Omental fat pad (tissue), 4 donors: Measurements from ENCODE around the gene CTBP2. TPM values are rescaled to one million over a fixed set of nuclear protein-coding genes. Genes with fewer than 3 reads are reported as not detected.
A peak's percentile ranks its signal among the peaks of the same experiment; 100 is the strongest.

Source experiments
- ATAC-seq: fragments of 150-250 bp; one replicate; pipeline ENCODE4 v1.9.1; 2016; ENCODE audit warnings: mild to moderate bottlenecking, moderate library complexity; ENCODE audit not compliant: low FRiP score
- DNase-seq: peaks from one replicate; pipeline ENCODE4 v3.0.0-alpha.2; 2019; ENCODE audit warnings: low spot score
- total RNA-seq, 4 donors: library from RNA; depleted of rRNA; stranded (reverse); fragments of >200 nt; gene quantifications; one replicate each; pipeline ENCODE4 v1.1.0, GENCODE V29; 2016
- TF ChIP-seq, protein P1 (sequence below), 3 donors: fragments of 450-650 bp; IDR thresholded peaks; one replicate each; pipeline ENCODE4 v1.5.1; 2016 to 2017; ENCODE audit warnings: antibody characterized with exemption in 3 of 3, mild to moderate bottlenecking in 3 of 3, moderate library complexity in 2 of 3

Gene CTBP2
- total RNA-seq, 4 donors from 2014 or later: 29.4 to 58.6 (median 46.2) TPM

- TF ChIP-seq, protein P1, sequence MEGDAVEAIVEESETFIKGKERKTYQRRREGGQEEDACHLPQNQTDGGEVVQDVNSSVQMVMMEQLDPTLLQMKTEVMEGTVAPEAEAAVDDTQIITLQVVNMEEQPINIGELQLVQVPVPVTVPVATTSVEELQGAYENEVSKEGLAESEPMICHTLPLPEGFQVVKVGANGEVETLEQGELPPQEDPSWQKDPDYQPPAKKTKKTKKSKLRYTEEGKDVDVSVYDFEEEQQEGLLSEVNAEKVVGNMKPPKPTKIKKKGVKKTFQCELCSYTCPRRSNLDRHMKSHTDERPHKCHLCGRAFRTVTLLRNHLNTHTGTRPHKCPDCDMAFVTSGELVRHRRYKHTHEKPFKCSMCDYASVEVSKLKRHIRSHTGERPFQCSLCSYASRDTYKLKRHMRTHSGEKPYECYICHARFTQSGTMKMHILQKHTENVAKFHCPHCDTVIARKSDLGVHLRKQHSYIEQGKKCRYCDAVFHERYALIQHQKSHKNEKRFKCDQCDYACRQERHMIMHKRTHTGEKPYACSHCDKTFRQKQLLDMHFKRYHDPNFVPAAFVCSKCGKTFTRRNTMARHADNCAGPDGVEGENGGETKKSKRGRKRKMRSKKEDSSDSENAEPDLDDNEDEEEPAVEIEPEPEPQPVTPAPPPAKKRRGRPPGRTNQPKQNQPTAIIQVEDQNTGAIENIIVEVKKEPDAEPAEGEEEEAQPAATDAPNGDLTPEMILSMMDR (IDR thresholded peaks at IDR 0.05): no peak
- ATAC-seq (peak; percentile 51), DNase-seq (no peak)
Measured at GRCh38 chr10:125158601-125159485, 1.5 kb downstream of the CTBP2 start.

DNA sequence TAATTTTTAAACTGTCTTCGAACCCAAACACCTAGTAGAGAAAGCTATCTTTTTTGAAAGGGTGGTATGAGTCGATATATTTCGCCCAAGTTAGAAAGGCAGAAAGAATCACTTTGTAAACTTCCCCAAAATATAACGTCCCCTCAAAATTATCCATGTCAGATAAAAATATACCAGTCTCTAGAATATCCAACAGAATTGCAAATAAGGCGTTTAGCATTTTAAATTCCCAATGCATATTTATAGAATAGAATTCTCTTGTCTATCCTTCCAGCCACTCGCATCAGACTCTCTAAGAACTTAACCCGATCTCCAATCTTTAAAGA, 2.1 kb downstream of the CTBP2 start:
- ATAC-seq: no peak
- DNase-seq: no peak
- TF ChIP-seq, protein P1 (IDR thresholded peaks at IDR 0.05): no peak

DNA sequence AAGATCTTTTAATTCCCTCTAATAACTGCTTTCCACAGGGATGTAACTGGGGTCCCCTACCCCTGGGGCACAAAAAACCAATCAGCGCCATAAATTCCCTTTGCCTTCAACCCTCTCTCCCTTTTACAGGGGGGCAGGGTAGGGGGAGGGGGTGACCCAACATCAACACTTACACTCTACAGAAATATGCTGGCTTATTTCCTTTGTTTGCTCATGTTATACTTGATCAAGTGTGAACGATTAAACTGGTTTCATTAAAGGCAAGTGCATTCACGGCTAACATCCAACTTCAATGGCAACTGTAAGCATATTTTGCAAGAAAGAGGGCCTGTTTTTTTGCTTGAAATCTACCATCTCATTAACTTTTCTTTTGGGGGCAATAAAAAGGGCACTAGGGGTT, 2.9 kb downstream of the CTBP2 start:
- TF ChIP-seq, protein P1 (IDR thresholded peaks at IDR 0.05): no peak
- no peak for DNase-seq
- ATAC-seq: no peak

- ATAC-seq (no peak), DNase-seq (no peak)
- TF ChIP-seq, protein P1 (IDR thresholded peaks at IDR 0.05): no peak
Measured at GRCh38 chr10:125156739-125157480, 3.5 kb downstream of the CTBP2 start.

GRCh38 chr10:125156196-125156595, 4.2 kb downstream of the CTBP2 start:
- ATAC-seq (no peak), DNase-seq (no peak)
- TF ChIP-seq, protein P1 (IDR thresholded peaks at IDR 0.05): no peak

- ATAC-seq (no peak), DNase-seq (no peak)
- TF ChIP-seq, protein P1 (IDR thresholded peaks at IDR 0.05): no peak
Measured at GRCh38 chr10:125155101-125155500, 5.3 kb downstream of the CTBP2 start.
